Tongue (tissue), 2 donors: Measurements from ENCODE around the gene CAMK1G. TPM values are rescaled to one million over a fixed set of nuclear protein-coding genes. Genes with fewer than 3 reads are reported as not detected.
A peak's percentile ranks its signal among the peaks of the same experiment; 100 is the strongest.

Experiments used
- DNase-seq: peaks from one replicate; pipeline ENCODE4 v3.0.0-alpha.2; 2015
- total RNA-seq: library from RNA; depleted of rRNA; stranded (reverse); fragments of >200 nt; gene quantifications from one replicate; pipeline ENCODE4 v1.2.3, GENCODE V29; 2014

The CAMK1G gene
- total RNA-seq, 1 donor from 2014 or later = not detected

- peak; percentile 93 for DNase-seq
Observed at GRCh38 chr1:209565759-209566678, 17.5 kb upstream of the CAMK1G start.

GRCh38 chr1:209567698-209568175 lies 15.8 kb upstream of the CAMK1G start:
- no peak for DNase-seq

DNA sequence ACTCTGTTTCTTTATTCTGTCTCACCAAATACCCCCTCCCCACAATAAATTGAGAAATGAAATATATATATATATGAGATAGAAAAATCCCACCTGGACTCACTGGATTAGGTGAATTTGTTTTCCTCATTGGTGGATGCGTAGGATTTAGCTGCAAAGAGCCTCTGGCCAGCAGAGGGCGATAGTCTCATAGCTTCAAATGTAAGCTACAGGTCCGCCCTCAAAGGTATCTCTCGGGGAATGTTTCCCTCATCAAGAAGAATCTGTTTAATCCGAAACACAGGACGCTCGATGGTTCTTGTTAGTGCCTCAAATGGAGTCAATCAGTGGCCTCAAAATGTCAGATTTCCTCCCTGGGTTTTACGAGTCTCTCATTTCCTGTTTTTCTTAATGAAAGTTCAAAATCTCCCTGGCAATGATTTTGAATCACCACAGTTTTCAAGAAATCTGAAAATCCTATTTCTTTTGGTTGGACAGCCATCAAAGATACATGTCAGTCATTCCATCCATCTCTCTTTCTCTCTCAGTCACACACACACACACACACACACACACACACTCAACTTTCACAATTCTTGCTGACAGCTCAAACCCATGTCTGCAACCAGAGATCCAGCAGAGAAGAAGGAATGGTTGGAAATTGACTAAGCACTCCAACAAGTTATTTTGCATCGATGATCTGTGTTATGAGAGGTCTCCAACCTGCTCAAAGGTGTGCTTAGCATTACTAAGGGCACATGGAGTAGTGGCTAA lies 13.9 kb upstream of the CAMK1G start:
- peak; percentile 88 for DNase-seq

- no peak for DNase-seq
Observed at GRCh38 chr1:209570743-209571142, 12.8 kb upstream of the CAMK1G start.

GRCh38 chr1:209576392-209577197 lies 6.9 kb upstream of the CAMK1G start:
- DNase-seq = peak; percentile 85

DNA sequence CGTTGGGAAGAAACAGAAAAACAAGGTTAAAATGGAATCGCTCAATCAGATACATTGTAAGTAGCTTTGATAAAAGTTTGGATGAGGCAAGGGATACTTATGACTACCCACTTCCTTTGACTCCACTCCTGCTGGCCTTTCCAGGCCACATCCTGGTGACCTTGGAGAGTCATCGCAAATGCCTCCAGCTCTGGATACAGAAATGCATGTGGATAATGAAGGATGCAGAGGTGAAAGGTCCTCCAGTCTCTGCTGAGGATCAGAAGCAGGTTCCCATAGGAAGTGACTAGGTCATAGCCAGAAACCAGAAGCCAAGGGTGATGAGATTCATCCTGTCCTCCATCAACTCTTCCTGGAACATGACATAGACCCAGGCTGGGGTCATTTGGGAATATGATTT lies 6.2 kb upstream of the CAMK1G start:
- no peak for DNase-seq

- no peak for DNase-seq
Observed at GRCh38 chr1:209580577-209580976, 2.9 kb upstream of the CAMK1G start.

GRCh38 chr1:209584231-209584672 lies 738 bp downstream of the CAMK1G start:
- no peak for DNase-seq

DNA sequence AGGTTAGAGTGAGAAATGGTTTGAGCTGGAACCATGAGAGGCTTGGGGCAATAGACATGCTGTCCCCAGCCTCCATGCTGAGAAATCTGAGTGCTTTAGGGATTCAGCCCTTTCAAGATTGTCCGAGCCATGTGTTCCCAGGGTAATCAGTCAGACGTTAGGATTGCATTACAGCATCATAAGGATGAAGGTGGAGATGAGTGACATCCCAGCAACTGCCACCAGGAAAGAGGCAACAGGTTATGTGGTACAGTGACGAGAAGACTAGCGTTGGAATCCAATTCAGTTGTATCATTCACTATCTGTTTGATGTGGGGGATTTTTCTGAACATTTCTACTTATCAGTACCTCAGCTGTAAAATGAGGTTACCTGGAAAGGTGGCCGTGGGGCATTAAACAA lies 1.7 kb downstream of the CAMK1G start:
- DNase-seq = no peak

- peak; percentile 85 for DNase-seq
Observed at GRCh38 chr1:209585672-209586071, 2.2 kb downstream of the CAMK1G start.

- no peak for DNase-seq
Observed at GRCh38 chr1:209586221-209586740, 2.8 kb downstream of the CAMK1G start.

- DNase-seq = no peak
Observed at GRCh38 chr1:209587789-209588188, 4.3 kb downstream of the CAMK1G start.

DNA sequence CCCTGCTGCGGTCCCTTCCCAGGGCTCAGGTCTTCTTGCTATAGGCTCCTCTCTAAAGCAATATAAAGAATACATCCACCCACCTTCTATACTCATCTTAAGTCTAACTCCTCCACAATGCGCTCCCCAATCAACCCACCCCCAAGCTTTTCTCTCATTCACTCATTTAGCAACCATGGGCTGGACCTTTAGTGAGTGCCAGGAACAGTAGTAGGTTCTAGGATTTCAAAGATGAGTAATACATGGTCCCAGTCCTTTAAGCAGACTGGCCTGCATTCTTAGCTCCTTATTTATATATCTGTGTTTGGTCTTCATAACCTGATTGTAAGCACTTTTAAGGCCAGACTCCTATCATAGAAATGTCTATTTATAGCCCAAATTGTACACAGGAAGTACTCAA lies 5.9 kb downstream of the CAMK1G start:
- DNase-seq = no peak

GRCh38 chr1:209589863-209590262 lies 6.3 kb downstream of the CAMK1G start:
- DNase-seq = no peak

GRCh38 chr1:209590405-209590804 lies 6.9 kb downstream of the CAMK1G start:
- peak; percentile 47 for DNase-seq

DNA sequence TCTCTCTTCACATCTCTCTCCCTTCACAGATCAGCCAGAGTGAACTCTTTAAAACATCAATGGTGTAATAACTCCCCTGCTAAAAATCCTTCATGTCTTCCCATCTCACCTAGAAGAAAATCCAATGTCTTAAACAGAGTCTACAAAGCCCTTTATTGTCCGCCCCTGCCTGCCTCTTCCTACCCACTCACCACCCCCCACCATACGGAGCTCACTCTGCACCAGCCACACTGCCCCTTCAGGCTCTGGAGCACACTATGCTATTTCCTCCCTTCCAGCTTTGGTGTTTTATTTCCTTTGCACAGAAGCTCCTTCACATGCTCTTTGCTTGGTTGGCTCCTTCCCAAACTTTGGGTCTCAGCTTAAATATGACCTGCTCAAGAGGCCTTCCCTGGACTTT lies 10.2 kb downstream of the CAMK1G start:
- DNase-seq = no peak

GRCh38 chr1:209594440-209594839 lies 10.9 kb downstream of the CAMK1G start:
- no peak for DNase-seq

DNA sequence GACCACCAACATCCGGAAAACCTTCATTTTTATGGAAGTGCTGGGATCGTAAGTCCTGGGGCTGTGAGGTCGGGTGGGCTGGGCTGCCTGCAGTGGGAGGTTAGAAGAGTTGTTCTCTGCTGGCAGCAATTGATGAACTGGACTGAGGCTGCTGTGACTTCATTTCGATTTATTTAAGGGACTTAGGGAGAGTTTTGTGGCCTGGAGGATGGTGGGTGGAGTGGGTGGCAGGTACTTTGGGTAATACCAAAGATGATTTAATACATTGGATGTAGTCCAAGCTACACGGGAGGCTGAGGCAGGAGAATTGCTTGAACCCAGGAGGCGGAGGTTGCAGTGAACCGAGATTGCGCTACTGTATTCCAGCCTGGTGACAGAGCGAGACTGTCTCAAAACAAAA lies 11.5 kb downstream of the CAMK1G start:
- DNase-seq = no peak

- DNase-seq = no peak
Observed at GRCh38 chr1:209595599-209596285, 12.2 kb downstream of the CAMK1G start.

DNA sequence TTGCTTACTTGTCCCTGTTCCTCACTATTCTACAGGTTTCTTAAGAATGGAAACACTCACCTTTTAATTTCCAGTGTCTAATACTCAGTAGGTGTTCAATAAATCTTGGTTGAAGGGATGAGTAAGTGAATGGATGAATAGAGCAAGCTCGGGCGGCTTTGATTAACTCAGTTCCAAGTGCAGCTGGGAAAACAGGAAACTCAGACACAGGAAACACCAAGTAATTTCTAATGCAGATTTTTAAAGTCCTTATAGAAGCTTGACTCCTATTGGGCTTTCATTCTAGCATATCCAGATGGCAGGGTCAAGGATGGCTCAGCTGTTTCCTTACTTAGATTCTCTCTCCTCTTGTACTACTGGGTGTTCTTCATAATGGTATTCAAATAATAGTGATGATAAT lies 14.0 kb downstream of the CAMK1G start:
- DNase-seq = no peak

DNA sequence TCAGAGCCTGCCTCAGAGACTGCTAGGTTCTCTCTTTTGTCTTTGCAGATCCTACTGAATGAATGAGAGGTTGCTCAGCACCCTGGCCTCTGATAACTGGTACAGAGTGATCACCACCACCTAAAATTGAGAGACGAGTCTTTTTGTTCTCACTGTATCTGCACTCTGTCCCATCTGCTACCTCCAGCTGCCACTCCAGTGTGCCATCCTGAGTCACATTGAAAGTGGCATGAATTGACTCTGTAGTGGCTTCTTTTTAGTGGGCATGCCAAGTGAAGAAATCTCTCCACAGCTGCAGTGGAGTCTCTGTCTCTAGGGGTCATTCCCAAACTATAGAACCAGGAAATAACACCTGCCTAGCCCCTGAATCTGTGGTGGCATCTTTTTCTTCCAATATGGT lies 14.7 kb downstream of the CAMK1G start:
- no peak for DNase-seq
